C4-2B (cell line): ENCODE results near the gene TRPM5.

ENCODE experiments used
- H3K27ac ChIP-seq: fragments of 450-650 bp; 2 replicates; pipeline ENCODE4 v1.5.1; 2017
- ZFX ChIP-seq: fragments of 450-650 bp; IDR thresholded peaks from 2 replicates; pipeline ENCODE4 v1.6.1; 2017
- TF ChIP-seq, protein P1 (sequence below): fragments of 450-650 bp; conservative IDR thresholded peaks from 2 replicates; pipeline ENCODE4 v1.5.1; 2017; ENCODE audit warnings: mild to moderate bottlenecking

The TRPM5 gene

DNA sequence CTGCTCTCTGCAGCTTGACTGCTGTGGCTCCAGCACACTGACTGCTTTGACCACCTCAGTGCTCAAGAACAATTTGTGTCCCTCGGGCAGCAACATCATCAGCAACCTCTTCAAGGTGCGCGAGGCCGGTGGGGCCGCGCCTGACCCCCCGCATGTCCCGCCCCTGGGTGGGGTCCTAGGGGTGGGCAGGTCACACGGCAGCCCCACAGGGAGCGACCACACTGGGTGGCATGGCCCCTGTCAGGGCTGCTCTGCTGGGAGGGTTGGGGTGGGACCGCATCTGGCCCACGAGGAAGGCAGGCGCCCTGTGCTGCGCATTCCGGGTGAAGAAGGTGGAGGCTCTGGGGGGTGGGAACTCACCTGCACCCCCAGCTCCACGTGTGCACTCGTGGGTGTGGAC is 48.5 kb downstream of the TRPM5 start:
- TF ChIP-seq ZFX, result no peak
- TF ChIP-seq, protein P1, sequence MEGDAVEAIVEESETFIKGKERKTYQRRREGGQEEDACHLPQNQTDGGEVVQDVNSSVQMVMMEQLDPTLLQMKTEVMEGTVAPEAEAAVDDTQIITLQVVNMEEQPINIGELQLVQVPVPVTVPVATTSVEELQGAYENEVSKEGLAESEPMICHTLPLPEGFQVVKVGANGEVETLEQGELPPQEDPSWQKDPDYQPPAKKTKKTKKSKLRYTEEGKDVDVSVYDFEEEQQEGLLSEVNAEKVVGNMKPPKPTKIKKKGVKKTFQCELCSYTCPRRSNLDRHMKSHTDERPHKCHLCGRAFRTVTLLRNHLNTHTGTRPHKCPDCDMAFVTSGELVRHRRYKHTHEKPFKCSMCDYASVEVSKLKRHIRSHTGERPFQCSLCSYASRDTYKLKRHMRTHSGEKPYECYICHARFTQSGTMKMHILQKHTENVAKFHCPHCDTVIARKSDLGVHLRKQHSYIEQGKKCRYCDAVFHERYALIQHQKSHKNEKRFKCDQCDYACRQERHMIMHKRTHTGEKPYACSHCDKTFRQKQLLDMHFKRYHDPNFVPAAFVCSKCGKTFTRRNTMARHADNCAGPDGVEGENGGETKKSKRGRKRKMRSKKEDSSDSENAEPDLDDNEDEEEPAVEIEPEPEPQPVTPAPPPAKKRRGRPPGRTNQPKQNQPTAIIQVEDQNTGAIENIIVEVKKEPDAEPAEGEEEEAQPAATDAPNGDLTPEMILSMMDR, result no peak
- H3K27ac ChIP-seq, result no peak overlapping the region

DNA sequence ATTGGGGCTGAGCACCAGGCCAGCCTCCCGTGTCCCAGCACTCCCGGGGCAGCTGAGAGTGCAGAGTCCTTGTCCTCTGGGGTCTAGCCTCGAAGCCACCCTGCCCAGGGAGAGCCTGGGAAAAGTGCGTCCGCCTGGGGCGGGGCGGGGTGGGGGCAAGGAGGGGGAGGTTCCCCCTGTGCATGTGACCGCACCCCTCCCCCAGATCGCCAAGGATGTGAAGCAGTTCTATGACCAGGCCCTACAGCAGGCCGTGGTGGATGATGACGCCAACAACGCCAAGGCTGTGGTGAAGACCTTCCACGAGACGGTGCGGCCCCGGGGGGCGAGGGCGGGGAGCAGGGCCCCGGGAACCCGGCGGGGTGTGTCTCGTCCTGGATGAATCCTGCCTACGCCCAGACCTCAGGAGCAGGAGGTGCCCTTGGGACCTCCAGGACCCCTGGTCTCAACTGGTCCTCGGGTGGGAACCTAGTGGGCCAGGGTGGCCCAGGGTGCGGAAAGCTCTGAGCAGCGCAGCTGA is 49.0 kb downstream of the TRPM5 start:
- no peak overlapping the region for H3K27ac ChIP-seq

DNA sequence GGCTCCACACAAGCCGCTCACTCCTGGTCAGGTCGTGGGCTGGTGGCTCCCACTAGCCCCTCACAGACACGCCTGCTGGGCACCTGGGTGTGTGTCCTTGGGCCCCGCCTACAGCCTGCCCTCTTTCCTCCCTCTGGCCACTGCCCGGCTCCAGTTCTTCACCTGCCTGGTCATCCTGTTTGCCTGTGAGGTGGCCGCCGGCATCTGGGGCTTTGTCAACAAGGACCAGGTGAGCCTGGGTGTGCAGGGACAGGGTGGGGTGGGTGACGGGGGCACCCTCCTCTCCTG is 49.6 kb downstream of the TRPM5 start:
- no peak overlapping the region for H3K27ac ChIP-seq
- TF ChIP-seq, protein P1, result no peak
- no peak for TF ChIP-seq ZFX

More for the DNA sequence above, 49.0 kb downstream of the TRPM5 start:
- TF ChIP-seq, protein P1, result no peak
- TF ChIP-seq ZFX, result no peak
